D721Med (cell line): Measurements from ENCODE around the gene IGSF8.

ENCODE experiments used
- DNase-seq: peaks from one replicate; pipeline ENCODE4 v3.0.0; 2011; ENCODE audit warnings: low spot score; ENCODE audit not compliant: insufficient read length
- FAIRE-seq: peaks from 2 replicates; lab custom pipeline; 2011; peaks lifted over from hg19 to GRCh38; lab: Jason Lieb, UNC
- CTCF ChIP-seq: IDR thresholded peaks from 2 replicates; pipeline ENCODE4 v1.5.1; 2012; ENCODE audit warnings: mild to moderate bottlenecking, control low read depth; ENCODE audit not compliant: insufficient read depth; ENCODE audit errors: missing control alignments

IGSF8 gene

GRCh38 chr1:160097151-160097910 is 1.1 kb downstream of the IGSF8 start:
- FAIRE-seq (no peak), DNase-seq (no peak)
- no peak for TF ChIP-seq CTCF

GRCh38 chr1:160096274-160097116 is 1.9 kb downstream of the IGSF8 start:
- DNase-seq (no peak), FAIRE-seq (no peak)
- no peak for TF ChIP-seq CTCF

GRCh38 chr1:160095382-160096105 is 2.9 kb downstream of the IGSF8 start:
- TF ChIP-seq CTCF, result no peak
- FAIRE-seq (no peak), DNase-seq (no peak)

- no peak for DNase-seq
- no peak for TF ChIP-seq CTCF
- FAIRE-seq, result no peak
Measured at GRCh38 chr1:160094806-160095205, 3.6 kb downstream of the IGSF8 start.

GRCh38 chr1:160094291-160094625 is 4.2 kb downstream of the IGSF8 start:
- DNase-seq (no peak), FAIRE-seq (no peak)
- no peak for TF ChIP-seq CTCF

GRCh38 chr1:160093624-160094290 is 4.7 kb downstream of the IGSF8 start:
- TF ChIP-seq CTCF, result no peak
- FAIRE-seq (no peak), DNase-seq (no peak)
